B cell (primary cell): ENCODE measurements around the gene PTGR1. TPM values are rescaled to one million over a fixed set of nuclear protein-coding genes. Genes with fewer than 3 reads are reported as not detected.

Experiments used
- ATAC-seq: fragments of 200-7000 bp; cut with Tn5 transposase; one replicate; pipeline ENCODE4 v1.10.0; 2021; ENCODE audit warnings: low read depth, mild to moderate bottlenecking, moderate number of reproducible peaks, moderate library complexity
- CTCF ChIA-PET: fragments of 350-600 bp; sonication (Branson Sonifier 250); formaldehyde crosslinking; loops from one replicate; lab custom pipeline; 2021; ENCODE audit warnings: antibody characterized with exemption, inconsistent platforms; lab: Charles Lee
- POLR2A ChIA-PET: fragments of 350-600 bp; sonication (Branson Sonifier 250); formaldehyde crosslinking; loops from one replicate; lab custom pipeline; 2021; ENCODE audit warnings: antibody characterized with exemption; lab: Charles Lee
- DNase-seq: peaks from one replicate; pipeline ENCODE4 v3.0.0; 2013
- H2AFZ ChIP-seq: 2 replicates; pipeline ENCODE4 v1.6.1; 2012; ENCODE audit warnings: mild to moderate bottlenecking, low read depth, low read length; ENCODE audit not compliant: insufficient read depth, poor library complexity, severe bottlenecking
- H3K27ac ChIP-seq, 2 donors: 1 replicate in 1 of 2; 2 replicates in 1 of 2; pipeline ENCODE4 v1.5.1; 2012 to 2013; ENCODE audit warnings: low read length in 2 of 2, mild to moderate bottlenecking in 2 of 2, moderate library complexity in 1 of 2
- H3K27me3 ChIP-seq, 4 experiments: fragments of 200-600 bp in 1 of 4; sonication (generic) in 1 of 4; replicated peaks in 1 of 4; 1 replicate in 2 of 4; 2 replicates in 2 of 4; pipeline versions ENCODE4 v1.6.1 to v1.7.0; 2013 to 2016; ENCODE audit warnings: low read length in 3 of 4, mild to moderate bottlenecking in 2 of 4, mixed read lengths in 1 of 4, moderate library complexity in 1 of 4; ENCODE audit not compliant: insufficient read depth in 4 of 4, control insufficient read depth in 3 of 4; ENCODE audit errors: control extremely low read depth in 1 of 4
- H3K36me3 ChIP-seq, 2 experiments: replicated peaks in 1 of 2; 1 replicate in 1 of 2; 2 replicates in 1 of 2; pipeline versions ENCODE4 v1.6.1 to v1.7.1; 2013; ENCODE audit warnings: low read length in 1 of 2; ENCODE audit not compliant: insufficient read depth in 2 of 2, control insufficient read depth in 1 of 2; ENCODE audit errors: control extremely low read depth in 1 of 2, extremely low read depth in 1 of 2
- H3K4me1 ChIP-seq, 2 donors: fragments of 200-600 bp in 1 of 2; sonication (generic) in 1 of 2; 1 replicate in 1 of 2; 2 replicates in 1 of 2; pipeline versions ENCODE4 v1.5.1 to v1.6.1; 2013 to 2017; ENCODE audit warnings: low read length in 2 of 2; ENCODE audit not compliant: control insufficient read depth in 2 of 2, insufficient read depth in 2 of 2
- H3K4me2 ChIP-seq: replicated peaks from 2 replicates; pipeline ENCODE3; 2012; ENCODE audit warnings: mild to moderate bottlenecking, low read depth, low read length; ENCODE audit not compliant: poor library complexity, severe bottlenecking
- H3K4me3 ChIP-seq, 5 experiments: fragments of 200-600 bp in 1 of 5; sonication (generic) in 1 of 5; 1 replicate in 3 of 5; 2 replicates in 2 of 5; pipeline versions ENCODE4 v1.5.1 to v1.7.0; 2011 to 2016; ENCODE audit warnings: low read length in 4 of 5, mild to moderate bottlenecking in 4 of 5, low read depth in 2 of 5, control low read depth in 1 of 5, moderate library complexity in 1 of 5; ENCODE audit not compliant: insufficient read depth in 1 of 5; ENCODE audit errors: control extremely low read depth in 1 of 5, extremely low read depth in 1 of 5
- H3K79me2 ChIP-seq: fragments of 200-600 bp; sonication (generic); one replicate; pipeline ENCODE4 v1.6.0; 2016; ENCODE audit warnings: low read length; ENCODE audit not compliant: control insufficient read depth, insufficient read depth
- H3K9ac ChIP-seq: fragments of 200-600 bp; sonication (generic); 2 replicates; pipeline ENCODE4 v1.6.1; 2017; ENCODE audit warnings: mild to moderate bottlenecking, low read length, moderate library complexity
- H3K9me3 ChIP-seq, 3 donors: one replicate each; pipeline versions ENCODE4 v1.6.1 to v1.7.1; 2013; ENCODE audit warnings: low read length in 2 of 3; ENCODE audit not compliant: control insufficient read depth in 2 of 3, insufficient read depth in 1 of 3; ENCODE audit errors: control extremely low read depth in 1 of 3
- H4K20me1 ChIP-seq: 2 replicates; pipeline ENCODE4 v1.6.0; 2012; ENCODE audit warnings: mild to moderate bottlenecking, low read length; ENCODE audit not compliant: insufficient read depth, control insufficient read depth, poor library complexity, severe bottlenecking
- H3K27ac Mint-ChIP-seq: one replicate; pipeline ENCODE4 v1.8.0; 2021; ENCODE audit warnings: mixed read lengths
- H3K27me3 Mint-ChIP-seq: one replicate; pipeline ENCODE4 v1.8.0; 2021; ENCODE audit warnings: mixed read lengths
- H3K4me1 Mint-ChIP-seq: one replicate; pipeline ENCODE4 v1.8.0; 2021; ENCODE audit warnings: mixed read lengths
- H3K4me3 Mint-ChIP-seq: one replicate; pipeline ENCODE4 v1.8.0; 2021; ENCODE audit warnings: mixed read lengths
- H3K9me3 Mint-ChIP-seq: one replicate; pipeline ENCODE4 v1.8.0; 2022; ENCODE audit warnings: mixed read lengths; ENCODE audit not compliant: insufficient read depth
- EZH2 ChIP-seq: IDR thresholded peaks from 2 replicates; pipeline ENCODE4 v1.6.1; 2012; ENCODE audit warnings: borderline replicate concordance, low read depth, mild to moderate bottlenecking, moderate library complexity, low read length; ENCODE audit not compliant: insufficient read depth, poor library complexity, severe bottlenecking
- WGBS: methylation state at CpG from one replicate; pipeline ENCODE4 v1.1.5; 2013; ENCODE audit warnings: missing lambda C conversion rate; ENCODE audit not compliant: insufficient coverage; 5-methylcytosine and 5-hydroxymethylcytosine counted together
- intact Hi-C: fragments of 100-400 bp; cut with micrococcal nuclease; formaldehyde crosslinking; loops from one replicate; pipeline ENCODE4 v1.10.0; 2022
- polyA plus RNA-seq: library from polyadenylated mRNA; depleted of rRNA; stranded (reverse); fragments of >200 nt; gene quantifications from 2 replicates; pipeline ENCODE4 v1.2.3, GENCODE V29; 2012
- total RNA-seq, 2 donors: library from RNA; stranded (reverse); fragments of 120-200 nt in 1 of 2; gene quantifications; 1 replicate in 1 of 2; 2 replicates in 1 of 2; pipeline versions ENCODE4 v1.2.3 to v1.2.4, GENCODE V29; 2013 to 2022
- TF ChIP-seq, protein P1 (sequence below): fragments of 200-600 bp; IDR thresholded peaks from one replicate; pipeline ENCODE4 v1.8.0; 2022; ENCODE audit warnings: antibody characterized with exemption, mild to moderate bottlenecking

The PTGR1 gene
- total and polyA plus RNA-seq, 2 donors (not counting 1 experiment from before 2014, with no cell fraction given), result not detected

GRCh38 chr9:111527347-111527746 is 72.1 kb downstream of the PTGR1 start:
- Histone ChIP-seq H3K9ac (no peak overlapping the region), H2AFZ (no peak overlapping the region), H3K36me3 (no peaks in the 10 kb centered on the region), H3K27me3 (peaks cover 0 to 13% (median 5%) of the 10 kb centered on the region in 4 experiments), H3K4me3 (no peak overlapping the region), H4K20me1 (no peaks in the 10 kb centered on the region), H3K27ac (no peak overlapping the region), H3K79me2 (no peaks in the 10 kb centered on the region), H3K4me1 (peaks cover 9 to 12% of the 10 kb centered on the region in 2 donors), H3K4me2 (no peak overlapping the region), H3K9me3 (peaks cover 0 to 3% (median 0%) of the 10 kb centered on the region in 3 donors)
- H3K4me1 Mint-ChIP-seq, result peaks cover 20% of the 10 kb centered on the region
- ATAC-seq (no peak), DNase-seq (no peak)
- POLR2A ChIA-PET, result no interaction called here
- peaks cover 24% of the 10 kb centered on the region for H3K27me3 Mint-ChIP-seq
- TF ChIP-seq EZH2, result no peak
- TF ChIP-seq, protein P1, sequence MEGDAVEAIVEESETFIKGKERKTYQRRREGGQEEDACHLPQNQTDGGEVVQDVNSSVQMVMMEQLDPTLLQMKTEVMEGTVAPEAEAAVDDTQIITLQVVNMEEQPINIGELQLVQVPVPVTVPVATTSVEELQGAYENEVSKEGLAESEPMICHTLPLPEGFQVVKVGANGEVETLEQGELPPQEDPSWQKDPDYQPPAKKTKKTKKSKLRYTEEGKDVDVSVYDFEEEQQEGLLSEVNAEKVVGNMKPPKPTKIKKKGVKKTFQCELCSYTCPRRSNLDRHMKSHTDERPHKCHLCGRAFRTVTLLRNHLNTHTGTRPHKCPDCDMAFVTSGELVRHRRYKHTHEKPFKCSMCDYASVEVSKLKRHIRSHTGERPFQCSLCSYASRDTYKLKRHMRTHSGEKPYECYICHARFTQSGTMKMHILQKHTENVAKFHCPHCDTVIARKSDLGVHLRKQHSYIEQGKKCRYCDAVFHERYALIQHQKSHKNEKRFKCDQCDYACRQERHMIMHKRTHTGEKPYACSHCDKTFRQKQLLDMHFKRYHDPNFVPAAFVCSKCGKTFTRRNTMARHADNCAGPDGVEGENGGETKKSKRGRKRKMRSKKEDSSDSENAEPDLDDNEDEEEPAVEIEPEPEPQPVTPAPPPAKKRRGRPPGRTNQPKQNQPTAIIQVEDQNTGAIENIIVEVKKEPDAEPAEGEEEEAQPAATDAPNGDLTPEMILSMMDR, result no peak
- 90% methylated on average over 1 of the region's 2 CpGs for WGBS
- no peak overlapping the region for H3K4me3 Mint-ChIP-seq
- intact Hi-C loops, result no loop called here
- H3K27ac Mint-ChIP-seq, result no peak overlapping the region
- CTCF ChIA-PET, result no interaction called here
- no peaks in the 10 kb centered on the region for H3K9me3 Mint-ChIP-seq

DNA sequence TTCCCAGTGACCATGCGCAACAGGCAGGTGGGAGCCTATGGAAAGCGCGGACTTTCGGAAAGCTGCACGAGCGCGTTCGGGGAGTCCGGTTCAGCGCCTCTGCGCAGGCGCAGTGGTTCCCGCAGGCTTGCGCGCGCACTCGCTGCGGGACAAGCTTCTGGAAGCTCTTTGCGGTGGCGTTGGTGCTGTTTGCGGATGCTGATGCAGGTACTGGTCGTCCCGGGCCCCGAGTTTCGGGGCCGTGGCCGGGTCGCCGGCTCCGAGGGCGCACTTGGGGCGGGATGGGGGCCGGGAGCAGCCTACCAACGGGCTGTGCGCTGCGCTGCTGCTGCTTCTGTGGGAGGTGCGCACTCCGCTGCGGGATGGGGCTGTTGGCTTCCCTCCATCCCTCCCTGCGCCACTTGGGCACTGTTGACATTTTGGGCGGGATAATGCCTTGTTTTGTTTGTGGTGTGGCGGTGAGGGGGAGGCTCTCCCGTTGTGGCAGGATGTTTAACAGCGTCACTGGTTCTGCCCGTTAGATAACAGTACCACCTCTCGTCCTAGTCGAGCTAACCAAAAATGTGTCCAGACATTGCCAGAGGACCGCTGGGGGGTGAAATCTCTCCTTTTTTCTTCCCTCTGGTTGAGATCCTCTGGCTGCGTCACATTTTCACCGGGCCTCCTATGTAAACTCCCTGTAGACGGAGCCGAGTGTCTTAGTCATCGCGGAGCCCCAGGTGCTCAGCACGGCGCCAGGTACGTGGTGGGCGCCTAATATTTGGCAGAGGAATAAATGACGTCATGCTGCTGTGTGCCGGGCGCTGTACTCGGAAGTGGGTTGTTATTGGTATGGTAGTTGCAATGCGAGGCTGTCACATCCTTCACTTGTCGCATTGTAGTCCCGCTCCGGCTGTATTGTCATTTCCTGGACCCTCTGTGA is 74.1 kb downstream of the PTGR1 start, which contains the start of gene ZNF483:
Gene ZNF483, plus strand, starts transcription at position 124 of the 922 bp plus-strand sequence. CDS start 2,217 bp downstream, outside the sequence.
- Mint-ChIP-seq H3K27me3 (peaks cover 24% of the 10 kb centered on the region), H3K9me3 (no peaks in the 10 kb centered on the region), H3K4me3 (peak within 1 kb of the TSS; percentile 95), H3K27ac (peak within 1 kb of the TSS; percentile 77), H3K4me1 (peaks cover 20% of the 10 kb centered on the region)
- peak within 1 kb of the TSS; percentile 26 to 74 (median 65) for H3K4me3 ChIP-seq
- peak within 1 kb of the TSS; percentile 87 for H2AFZ ChIP-seq
- H3K79me2 ChIP-seq, result no peaks in the 10 kb centered on the region
- peaks cover 9 to 12% of the 10 kb centered on the region in 2 donors for H3K4me1 ChIP-seq
- H3K4me2 ChIP-seq, result peak within 1 kb of the TSS; percentile 89
- peak; percentile 68 for DNase-seq
- ChIA-PET CTCF (no interaction called here), POLR2A (no interaction called here)
- H3K27me3 ChIP-seq, result peaks cover 0 to 13% (median 5%) of the 10 kb centered on the region in 4 experiments
- 2% methylated on average over 62 of the region's 66 CpGs for WGBS
- H3K27ac ChIP-seq, result peak within 1 kb of the TSS in 1 of 2 donors; percentile 46
- intact Hi-C loops, result no loop called here
- H3K9ac ChIP-seq, result peak within 1 kb of the TSS; percentile 81
- ATAC-seq, result peak; percentile 62
- H3K36me3 ChIP-seq, result no peaks in the 10 kb centered on the region
- no peak for TF ChIP-seq EZH2
- TF ChIP-seq, protein P1, result no peak
- no peaks in the 10 kb centered on the region for H4K20me1 ChIP-seq
- H3K9me3 ChIP-seq, result peaks cover 0 to 3% (median 0%) of the 10 kb centered on the region in 3 donors
